Embryonic facial prominence (tissue), 1 donor: ENCODE data around the gene FXYD6.
A peak's percentile ranks its signal among the peaks of the same experiment; 100 is the strongest.
"Not testable (repeated sequence)": the region's sequence is repeated elsewhere in the genome, so short reads cannot be mapped to it uniquely, and the experiment has no call there.

Source experiments
- DNase-seq: peaks from one replicate; pipeline ENCODE4 v3.0.0-alpha.2; 2016; ENCODE audit errors: extremely low spot score

Gene FXYD6

DNA sequence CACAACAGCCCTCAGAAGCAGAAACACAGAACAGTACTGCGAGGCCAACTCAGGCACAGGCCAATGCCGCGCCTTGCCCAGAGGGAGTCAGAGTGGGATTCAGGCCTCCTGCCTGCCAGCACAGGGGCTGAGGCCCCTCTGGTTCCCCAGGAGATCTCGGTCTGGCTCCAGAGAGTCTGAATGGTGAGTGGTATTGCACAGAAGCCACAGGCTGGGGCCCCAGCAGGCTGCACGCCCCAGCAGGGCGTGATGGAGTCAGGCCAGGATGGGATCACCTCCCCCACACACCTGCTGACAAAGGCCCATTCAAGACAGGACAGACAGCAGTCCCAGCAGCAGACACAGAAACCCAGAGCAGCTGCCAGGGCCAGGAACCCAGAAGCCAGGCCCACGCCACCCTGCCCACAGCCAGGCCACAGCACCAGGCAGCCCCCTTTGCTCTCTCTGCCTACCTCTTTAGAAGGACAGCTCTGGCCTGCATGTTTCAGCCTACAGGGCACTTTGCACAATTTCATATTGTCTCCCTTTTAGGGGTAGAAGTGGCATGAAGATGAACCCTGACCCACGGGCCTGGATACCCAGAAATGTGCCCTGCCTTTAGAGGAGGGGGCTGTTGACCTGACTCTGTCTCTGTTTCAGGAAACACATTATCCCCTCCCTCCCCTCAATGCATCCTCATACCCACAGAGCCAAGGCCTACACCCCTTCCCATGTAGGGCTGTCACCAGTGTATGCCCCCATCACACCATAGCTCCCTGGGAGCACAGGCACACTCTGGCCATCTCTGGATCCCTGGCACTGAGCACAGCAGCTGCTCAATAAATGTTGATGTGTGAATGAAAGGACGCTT, 6.1 kb downstream of the FXYD6 start:
- DNase-seq, result no peak

GRCh38 chr11:117869604-117870003, 6.9 kb downstream of the FXYD6 start:
- no peak for DNase-seq

- no peak for DNase-seq
Observed at GRCh38 chr11:117868815-117869561, 7.5 kb downstream of the FXYD6 start.

- no peak for DNase-seq
Observed at GRCh38 chr11:117868088-117868487, 8.4 kb downstream of the FXYD6 start.

DNA sequence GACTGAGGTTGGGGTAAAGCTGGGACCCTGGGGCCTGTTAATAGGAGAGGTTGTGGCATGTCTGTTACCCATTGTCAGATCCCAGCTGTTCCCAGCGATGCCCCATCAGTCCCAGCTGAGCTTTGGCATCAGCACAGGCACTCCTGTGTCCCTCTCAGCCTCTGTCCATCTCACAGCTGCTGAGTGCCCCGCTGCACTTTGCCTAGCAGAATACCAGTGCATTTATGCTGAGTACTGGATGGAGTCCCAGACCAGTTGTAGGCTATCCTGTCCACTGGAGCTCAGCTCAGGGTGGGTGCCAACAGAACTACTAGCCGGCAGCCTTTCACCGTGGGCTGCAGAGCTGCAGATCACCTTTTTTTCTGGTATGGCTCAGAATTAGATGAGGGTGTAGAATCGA, 9.9 kb downstream of the FXYD6 start:
- DNase-seq, result no peak

- DNase-seq, result not testable (repeated sequence)
Observed at GRCh38 chr11:117865546-117865945, 10.9 kb downstream of the FXYD6 start.

DNA sequence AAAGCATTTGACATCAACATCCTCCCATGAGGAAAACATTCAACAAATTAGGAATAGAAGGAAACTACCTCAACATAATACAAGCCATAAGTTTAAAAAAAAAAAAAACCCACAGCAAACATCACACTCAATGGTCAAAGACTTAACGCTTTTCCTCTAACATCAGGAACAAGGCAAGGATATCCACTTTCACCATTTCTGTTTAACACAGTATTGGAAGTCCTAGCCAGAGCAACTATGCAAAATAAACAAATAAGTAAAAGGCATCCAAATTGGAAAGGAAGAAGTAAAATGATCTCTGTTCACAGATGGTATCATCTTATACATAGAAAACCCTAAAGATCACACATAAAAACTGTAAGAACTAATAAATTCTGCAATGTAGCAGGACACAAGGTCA, 13.1 kb downstream of the FXYD6 start:
- DNase-seq, result no peak

DNA sequence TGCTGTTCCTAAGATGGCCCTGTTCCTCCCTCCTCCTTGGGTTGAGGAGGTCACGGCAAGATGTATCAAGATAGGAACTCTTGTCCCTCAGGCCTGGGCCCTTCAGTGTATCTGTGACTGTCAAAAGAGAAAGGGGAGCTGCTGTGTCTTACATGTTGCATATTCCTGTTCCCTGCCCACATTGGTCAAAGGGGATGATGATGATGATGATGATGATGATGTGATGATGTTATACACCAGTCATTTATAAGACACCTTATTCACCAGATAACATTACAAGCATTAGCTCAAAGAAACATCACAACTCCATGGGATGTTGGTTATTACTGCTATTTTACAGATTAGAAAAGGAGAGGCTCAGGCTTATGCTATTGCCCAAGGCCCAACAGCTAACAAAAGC, 13.7 kb downstream of the FXYD6 start:
- DNase-seq, result no peak

DNA sequence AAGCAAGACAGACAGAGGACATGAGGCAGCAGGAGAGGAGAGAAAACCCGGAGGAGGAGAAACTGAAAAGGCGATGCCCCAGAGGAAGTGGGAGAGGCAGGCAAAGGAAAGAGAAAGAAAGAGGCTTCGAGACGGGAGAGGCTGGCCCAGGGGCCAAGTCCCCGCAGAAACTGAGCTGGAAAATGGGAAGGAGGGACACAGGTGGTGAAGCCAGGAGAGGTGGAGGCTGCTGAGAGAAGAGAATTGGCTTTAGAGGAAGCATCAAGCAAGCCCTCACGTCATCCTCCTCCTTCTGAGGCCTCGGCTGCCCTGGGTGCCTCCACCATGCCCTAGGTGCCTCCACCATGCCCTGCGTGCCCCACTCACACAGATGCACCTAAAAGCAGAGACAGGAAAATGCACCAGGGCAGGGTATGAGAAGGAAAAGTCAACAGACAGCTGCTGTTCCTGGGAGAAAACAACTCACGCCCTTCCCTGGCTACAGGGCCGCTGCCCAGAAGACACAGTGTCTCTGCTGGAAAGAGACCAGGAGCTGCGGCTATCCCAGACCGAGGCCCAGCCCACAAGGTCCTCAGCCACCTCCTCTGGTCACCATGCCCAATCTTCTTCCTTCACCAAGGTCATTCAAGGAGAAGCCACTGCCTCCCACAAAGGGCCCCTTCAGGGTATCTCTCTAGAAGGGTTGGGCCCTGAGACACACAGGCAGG, 14.3 kb downstream of the FXYD6 start:
- DNase-seq, result no peak

GRCh38 chr11:117861151-117862018, 15.1 kb downstream of the FXYD6 start:
- peak; percentile 34 for DNase-seq

GRCh38 chr11:117860139-117860538, 16.3 kb downstream of the FXYD6 start:
- no peak for DNase-seq

DNA sequence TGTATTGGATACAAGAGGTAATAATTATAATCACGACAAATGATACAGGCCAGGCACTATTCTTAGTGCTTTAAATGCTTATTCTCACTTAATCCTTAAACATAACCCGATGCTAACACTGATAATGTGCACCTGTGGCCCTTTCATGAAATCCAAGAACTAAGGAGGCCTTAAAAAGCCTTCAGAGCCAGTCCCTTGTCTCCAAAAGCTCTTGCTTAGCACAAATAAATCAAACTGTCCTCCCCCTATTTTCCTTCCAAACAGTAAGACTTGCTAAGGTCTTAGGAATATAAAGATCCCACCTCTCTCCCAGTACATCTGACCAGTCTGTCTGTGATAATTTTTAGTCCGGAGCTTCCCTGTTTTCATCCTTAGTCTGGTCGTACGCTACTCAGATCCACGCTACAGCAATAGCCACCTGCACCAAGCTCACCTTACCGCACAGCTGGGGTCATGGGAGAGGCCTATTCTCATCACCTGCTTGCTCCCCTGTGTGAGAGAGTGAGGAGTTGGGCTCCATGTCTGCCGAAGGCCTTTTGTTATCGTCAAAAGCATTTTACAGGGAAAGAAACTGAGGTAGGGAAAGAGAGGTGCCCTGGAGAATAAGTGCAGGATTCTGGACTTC, 16.9 kb downstream of the FXYD6 start:
- no peak for DNase-seq

DNA sequence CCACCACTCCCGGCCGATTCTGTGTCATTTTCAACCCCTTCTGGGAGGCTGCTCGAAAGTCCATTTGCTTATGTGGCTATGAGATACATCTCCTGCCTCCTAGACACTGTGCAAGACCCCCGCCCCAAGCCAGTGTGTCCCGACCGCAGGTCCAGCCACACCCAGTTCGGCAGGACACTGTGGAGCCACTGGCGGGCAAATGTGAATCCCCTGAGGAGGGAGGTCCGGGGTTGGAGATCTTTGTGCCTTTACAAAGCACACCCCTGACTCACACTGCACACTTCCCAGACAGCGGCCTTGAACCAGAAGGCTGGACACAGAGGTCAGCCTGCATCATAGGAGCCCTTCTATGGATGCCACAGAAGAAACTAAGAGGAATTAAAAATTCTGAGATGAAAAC, 17.4 kb downstream of the FXYD6 start:
- DNase-seq, result no peak

DNA sequence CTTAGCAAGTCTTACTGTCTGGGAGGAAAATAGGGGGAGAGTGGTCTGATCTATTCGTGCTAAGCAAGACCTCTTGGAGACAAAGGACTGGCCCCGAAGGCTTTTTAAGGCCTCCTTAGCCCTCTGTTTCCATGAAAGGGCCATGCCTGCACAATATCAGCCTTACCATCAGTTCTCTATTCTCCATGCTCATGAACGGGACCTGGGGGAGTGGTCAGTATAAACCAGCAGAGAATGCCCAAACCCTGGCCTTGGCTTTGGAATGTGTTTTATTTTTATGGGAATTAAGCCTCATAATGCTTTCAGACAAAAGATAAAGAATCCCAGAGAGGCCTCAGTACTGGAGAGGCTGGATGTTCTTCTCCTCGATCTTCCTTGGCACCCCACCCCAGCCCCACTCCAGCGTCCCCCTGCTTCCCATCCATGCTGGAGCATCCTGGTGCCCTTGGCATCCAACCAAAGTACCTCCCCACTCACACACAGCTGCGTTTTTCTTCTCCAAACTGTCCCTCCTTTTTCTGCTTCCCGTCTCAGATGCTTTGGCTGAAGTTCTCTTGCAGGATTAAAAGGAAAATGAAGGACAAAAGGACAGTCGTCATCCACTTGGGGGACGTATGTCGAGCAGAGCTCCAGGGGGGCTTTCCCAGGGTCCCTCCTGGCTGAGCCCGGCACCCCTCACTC, 18.6 kb downstream of the FXYD6 start:
- DNase-seq, result no peak

- DNase-seq, result no peak
Observed at GRCh38 chr11:117855912-117856651, 20.4 kb downstream of the FXYD6 start.

- no peak for DNase-seq
Observed at GRCh38 chr11:117855186-117855845, 21.1 kb downstream of the FXYD6 start.

DNA sequence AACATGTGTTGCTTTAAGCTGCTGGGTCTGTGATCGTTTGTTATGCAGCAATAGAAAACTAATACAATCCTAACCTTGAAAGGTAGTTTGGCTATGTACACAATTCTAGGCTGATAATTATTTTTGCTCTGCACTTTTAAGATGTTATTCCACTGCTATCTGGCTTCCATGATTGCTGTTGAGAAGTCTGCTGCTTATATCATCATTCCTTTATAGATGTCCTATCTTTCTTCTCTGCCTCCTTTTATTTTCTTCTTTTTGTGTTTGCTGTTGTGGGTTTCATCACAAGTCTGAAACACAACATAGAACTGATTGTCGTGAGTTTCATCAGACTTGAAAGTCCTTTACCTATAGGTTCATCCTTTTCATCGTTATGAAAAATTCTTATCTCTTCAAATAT, 24.1 kb downstream of the FXYD6 start:
- no peak for DNase-seq

- DNase-seq, result no peak
Observed at GRCh38 chr11:117851852-117852251, 24.6 kb downstream of the FXYD6 start.

DNA sequence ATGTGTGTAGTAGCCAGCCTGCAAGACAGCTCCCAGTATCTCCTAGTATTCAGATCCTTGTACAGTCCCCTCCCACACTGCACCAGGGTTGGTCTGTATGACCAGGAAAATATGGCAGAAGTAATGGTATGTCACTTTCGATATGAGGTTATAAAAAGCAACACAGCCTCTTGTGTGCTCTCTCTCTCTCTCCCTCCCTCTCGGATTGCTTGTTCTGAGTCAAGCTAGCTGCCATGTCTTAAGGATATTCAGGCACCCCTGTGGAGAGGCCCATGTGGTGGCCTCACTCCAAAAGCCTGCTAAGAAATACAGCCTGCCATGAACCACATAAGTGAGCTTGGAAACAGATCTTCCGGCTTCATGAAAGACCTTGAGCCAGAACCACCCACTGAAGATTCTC, 25.4 kb downstream of the FXYD6 start:
- DNase-seq, result peak; percentile 12
